Right kidney (tissue), 1 donor: ENCODE results near the gene MAST4.

Experiments
- DNase-seq: peaks from one replicate; pipeline ENCODE4 v3.0.0-alpha.2; 2016

MAST4 gene

DNA sequence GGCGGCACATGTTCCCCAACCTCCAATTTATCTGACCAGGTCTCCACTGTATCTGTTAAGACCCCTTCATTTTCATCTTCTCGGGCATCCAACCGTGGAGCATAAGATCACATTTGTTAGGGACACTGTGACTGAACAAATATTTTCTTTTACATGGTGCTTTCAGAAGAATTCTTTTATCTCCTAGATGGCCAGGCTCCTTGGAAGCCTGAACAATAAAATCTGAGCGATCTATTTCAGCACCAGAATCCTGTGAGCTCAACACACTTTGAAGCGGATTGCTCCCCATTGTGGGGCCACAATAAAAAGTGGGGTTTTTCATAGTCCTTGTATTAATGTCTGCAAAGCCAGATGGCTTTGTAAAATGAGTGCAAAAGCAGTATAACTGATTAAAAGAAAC, 326.7 kb downstream of the MAST4 start:
- DNase-seq = no peak

DNA sequence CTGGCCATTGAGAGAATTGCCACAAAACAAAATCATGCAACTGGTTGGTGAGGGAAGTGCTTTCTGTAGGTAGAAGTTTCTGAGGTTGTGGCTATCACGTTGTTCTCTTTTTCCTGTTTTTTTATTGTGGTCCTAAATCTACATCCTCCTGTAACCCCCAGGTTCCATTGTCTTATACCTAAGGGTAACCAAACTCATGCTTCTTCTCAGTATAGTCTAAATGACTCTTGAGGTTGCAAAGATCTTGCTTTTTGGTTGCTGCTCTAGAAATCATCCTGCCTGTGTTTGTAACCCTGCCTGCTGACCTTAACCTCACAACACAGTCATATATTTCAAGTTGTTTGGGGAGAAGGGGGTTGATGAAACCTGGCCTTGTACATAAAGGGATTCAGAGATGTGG, 327.3 kb downstream of the MAST4 start:
- DNase-seq = no peak

DNA sequence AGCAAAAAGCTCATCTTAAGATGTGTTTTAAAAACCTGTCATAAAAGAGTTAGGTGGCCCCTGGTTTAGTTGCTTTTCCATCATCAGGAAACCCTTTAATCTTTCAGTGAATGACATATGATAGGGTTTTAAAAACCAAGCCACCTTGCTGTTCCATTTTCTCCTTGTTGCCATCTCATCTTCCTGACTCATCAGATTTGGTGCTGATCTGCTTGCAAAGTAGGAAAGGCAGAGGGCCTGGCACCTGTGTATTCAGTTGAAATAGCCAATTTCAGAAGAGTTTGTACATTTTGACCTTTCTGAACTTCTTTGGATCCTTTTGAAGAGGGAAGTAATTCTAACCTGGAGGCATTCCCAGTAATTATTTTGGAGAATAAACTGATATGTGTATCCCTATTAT, 327.7 kb downstream of the MAST4 start:
- no peak for DNase-seq

- DNase-seq = no peak
These were observed 330.9 kb downstream of the MAST4 start for GRCh38 chr5:66927140-66927539.

DNA sequence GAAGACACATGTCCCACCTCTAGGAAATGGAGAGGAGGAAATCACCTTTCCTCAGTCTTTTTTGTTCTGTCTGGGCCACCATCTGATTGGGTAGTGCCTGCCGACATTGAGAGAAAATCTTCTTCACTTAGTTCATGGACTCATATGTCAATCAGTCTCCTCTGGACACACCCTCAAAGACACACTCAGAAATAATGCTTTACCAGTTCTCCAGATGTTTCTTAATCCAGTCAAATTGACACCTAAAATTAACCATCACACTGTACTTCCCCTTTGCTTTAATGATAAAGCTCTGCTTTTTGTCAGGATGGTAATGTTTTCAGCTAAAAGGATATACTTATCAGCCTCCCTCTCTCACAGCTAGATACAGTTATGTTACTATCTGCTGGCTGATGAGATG, 333.1 kb downstream of the MAST4 start:
- DNase-seq = no peak

DNA sequence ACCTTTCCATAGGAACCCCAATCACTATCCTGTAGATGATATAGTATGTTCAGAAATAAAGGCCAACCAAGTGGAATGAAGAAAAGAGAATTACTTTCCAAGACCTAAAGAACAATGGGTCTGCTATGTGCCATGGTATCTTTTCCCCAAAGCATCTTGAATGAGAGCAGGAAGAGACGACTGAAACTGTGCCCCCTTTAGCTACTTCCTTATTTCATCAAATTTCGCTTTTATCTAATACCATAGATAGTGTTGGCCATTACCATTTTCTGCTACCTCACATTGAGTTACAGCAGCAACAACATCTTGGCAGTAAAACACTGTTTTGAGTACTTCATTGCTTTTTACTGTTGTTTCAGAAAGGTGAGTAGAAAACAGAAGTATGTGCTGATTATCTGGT, 333.8 kb downstream of the MAST4 start:
- DNase-seq = no peak

- no peak for DNase-seq
These were observed 335.5 kb downstream of the MAST4 start for GRCh38 chr5:66931651-66932050.

- DNase-seq = no peak
These were observed 336.3 kb downstream of the MAST4 start for GRCh38 chr5:66932457-66932856.

GRCh38 chr5:66933066-66933465, 336.9 kb downstream of the MAST4 start:
- no peak for DNase-seq

GRCh38 chr5:66939094-66939493, 342.9 kb downstream of the MAST4 start:
- no peak for DNase-seq

DNA sequence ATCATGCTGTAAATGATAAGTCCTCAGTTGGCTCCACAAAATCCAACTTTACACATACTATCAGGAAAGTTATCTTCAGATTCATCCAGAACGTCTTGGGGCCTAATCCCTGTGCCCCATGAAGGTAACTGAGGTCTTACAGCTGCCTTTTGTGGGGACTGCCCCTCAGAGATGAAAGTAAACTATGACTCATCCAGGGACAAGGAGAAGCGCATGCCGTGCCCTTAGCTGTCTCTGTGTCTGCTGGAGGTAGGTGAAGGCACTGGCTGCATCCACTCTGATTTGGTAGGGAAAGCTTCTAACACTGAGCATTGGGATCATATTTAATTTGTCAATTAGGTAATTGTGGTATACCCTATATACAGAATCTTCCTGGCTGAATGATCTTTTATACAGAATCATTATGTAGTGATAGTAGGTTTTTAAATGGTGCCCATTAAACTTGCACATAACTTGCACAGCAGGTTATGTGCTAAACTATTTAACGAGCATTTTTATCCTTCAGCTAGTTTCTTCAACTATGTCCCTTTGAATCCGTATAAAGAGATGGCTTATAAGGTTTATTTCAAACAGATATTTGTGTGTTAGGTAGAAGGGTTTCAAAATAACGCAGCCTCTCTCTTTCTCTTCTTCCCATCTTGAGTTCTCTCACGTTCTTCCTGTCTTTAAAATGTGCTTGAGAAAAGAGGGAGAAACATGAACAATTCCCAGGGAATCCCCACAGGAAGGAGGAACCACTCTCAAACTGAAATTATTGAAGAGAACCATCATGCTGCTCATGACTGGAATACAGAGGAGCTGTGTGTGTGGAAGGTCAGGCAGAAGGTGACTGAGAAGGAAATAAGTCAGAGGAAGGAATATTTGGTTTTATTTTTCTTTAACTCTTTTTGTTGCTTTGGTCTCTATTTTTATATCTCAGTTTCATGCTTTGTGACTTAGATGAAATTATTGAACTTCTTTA, 349.5 kb downstream of the MAST4 start:
- DNase-seq = no peak

- DNase-seq = no peak
These were observed 351.3 kb downstream of the MAST4 start for GRCh38 chr5:66947458-66947857.

- no peak for DNase-seq
These were observed 352.9 kb downstream of the MAST4 start for GRCh38 chr5:66949066-66949465.

DNA sequence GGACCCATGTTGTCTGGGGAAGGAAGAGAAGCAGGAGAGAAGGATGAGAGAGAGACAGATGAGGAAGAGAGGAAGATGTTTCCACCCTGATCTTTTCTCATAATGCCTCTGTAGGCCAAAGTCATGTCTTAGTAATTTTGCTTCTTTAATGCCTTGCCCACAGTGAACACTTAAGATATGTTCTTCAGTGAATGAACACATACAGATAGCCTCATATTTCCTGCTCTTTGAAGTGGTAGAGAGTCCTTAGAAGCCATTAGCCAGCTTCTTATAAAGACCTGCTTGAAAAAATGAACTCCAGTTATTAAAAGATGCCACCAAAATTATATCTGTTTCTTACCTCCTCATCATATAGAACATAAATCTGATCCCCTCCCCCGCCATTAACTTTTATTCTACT, 356.0 kb downstream of the MAST4 start:
- DNase-seq = no peak

DNA sequence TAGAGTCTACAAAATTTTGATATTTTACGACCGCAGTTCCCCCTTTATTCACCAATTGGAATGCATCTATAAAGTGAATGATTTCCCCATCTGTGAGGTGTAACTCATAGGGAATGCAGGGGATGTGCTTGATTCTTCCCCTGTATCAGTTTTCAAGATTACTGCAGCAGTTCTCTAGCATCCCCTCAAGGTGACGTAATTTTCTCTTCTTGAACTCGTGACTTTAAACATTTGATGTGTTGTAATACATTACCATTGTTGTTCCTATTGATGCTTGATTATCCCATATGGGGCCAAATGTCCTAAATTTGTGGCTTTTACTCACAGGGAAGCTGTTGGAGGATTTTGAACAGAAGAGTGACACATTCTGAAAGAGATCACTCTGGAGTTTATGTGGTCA, 360.2 kb downstream of the MAST4 start:
- DNase-seq = no peak

- DNase-seq = no peak
These were observed 362.2 kb downstream of the MAST4 start for GRCh38 chr5:66958201-66958979.

DNA sequence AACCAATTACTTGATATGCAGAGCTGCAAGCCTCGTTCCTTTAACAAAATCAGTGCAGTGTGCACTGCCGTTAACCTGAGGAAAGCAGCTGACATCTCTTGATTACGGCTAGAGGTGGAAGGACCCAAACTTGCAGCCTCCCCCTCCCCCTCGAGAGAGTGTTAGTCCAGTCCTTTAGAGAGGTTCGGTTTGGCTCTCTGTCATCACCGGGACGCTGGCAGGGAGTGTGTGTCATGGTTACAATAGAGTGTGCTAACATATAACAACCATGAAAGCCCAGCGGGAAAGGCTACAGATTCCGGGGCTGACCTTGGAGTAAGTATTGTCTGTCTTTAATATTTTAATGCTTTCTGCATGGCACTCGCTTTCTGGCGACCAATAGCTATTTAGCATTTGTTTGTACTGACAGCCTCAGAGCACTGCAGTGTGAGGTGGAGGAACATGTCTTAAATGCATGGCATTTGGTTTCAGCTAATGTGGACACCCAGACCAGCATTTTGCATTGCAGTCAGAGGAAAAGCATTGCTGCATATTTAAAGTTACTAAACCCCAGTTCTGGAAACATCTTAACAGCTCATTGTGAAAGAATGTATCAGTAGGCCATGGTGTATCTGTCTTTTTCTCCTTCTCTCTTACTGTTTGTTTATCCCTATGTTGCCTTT, 362.9 kb downstream of the MAST4 start:
- DNase-seq = peak; percentile 34

DNA sequence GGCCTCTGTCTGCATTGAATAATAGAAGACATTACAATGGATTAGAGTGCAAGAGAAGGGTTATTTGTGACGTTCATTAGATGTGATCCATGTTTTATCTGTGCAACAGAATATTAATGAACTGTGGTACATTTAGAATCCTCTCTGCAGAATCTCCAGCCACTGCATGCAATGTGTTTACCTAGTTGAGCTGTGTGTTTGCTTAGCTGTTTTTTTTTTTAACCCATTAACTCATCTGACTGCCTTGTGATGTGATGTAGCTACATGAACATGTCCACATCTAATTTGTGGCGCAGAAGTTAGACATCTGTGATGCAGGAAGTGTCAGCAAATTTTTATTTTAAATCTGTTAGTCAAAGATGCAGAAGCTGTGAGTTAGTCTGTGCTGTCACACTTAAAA, 363.5 kb downstream of the MAST4 start:
- peak; percentile 12 for DNase-seq

DNA sequence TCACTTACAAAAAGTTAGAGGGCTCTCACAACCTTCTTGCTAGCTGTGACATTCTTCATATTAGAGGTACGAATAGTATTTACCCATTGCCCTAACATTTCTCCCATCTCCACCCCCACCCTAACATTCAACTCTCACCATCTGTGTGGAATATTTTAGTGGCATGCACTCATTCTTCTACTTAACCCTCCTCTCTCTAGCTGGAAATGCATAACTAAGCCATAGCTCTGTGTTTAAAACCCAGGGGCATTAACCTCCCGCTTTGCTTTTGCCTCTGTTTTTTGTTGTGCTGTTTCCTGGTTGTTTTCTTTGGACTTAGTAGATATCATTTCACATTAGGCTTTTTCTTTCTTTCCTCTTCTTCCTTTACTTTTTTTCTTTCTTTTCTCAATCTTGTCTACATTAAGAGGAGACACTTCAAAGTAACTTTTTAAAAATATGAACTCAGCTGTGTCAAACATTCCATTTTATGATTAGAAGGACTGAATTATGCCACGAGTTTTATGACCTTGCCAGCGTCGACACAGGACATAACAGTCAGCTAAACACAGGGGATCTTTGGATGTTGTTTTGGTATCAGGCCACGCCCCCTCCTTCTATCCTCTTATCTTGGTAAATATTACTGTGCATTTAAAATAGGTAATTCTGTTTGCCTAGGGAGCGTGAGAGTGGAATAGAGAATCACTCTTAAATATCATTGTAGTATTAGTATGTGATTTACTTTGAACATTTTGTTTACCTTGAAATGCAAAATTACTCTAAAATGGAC, 364.4 kb downstream of the MAST4 start:
- DNase-seq = peak; percentile 9

GRCh38 chr5:66963559-66963971, 367.4 kb downstream of the MAST4 start:
- DNase-seq = no peak

GRCh38 chr5:66966439-66966838, 370.2 kb downstream of the MAST4 start:
- no peak for DNase-seq

DNA sequence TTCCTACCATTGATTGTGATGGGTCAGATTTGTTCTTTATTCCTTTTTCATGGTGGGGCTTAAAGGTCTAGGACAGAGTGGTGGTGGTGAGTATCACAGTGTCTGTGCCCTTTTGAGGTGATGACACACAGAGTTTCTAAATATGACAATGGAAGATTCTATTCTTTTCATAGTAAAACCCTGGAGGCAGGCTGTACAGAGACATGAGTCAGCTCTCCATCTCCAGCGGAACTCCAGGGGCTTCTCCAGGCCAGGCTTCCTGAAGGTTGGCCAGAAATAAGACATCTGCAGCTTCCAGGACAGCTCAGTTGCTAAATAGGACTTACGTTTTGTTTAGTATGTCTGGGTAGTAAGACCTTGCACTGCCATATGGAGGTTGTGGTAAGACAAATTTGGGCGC, 370.9 kb downstream of the MAST4 start:
- DNase-seq = no peak
